Karpas-422 (cell line): ENCODE measurements around the gene PTGDR2. TPM values are rescaled to one million over a fixed set of nuclear protein-coding genes. Genes with fewer than 3 reads are reported as not detected.
"Not testable (repeated sequence)": the region's sequence is repeated elsewhere in the genome, so short reads cannot be mapped to it uniquely, and the experiment has no call there.

ENCODE experiments used
- DNase-seq: peaks from one replicate; pipeline ENCODE4 v3.0.0-alpha.2; 2015
- H2AFZ ChIP-seq: fragments of 200-600 bp; sonication (generic); 2 replicates; pipeline ENCODE4 v1.6.1; 2014; ENCODE audit warnings: antibody characterized with exemption, low read length, mixed read lengths
- H3K27ac ChIP-seq: fragments of 200-600 bp; sonication (generic); 2 replicates; pipeline ENCODE4 v1.5.1; 2014; ENCODE audit warnings: mild to moderate bottlenecking, low read length, moderate library complexity
- H3K27me3 ChIP-seq: fragments of 200-600 bp; sonication (generic); 2 replicates; pipeline ENCODE4 v1.6.1; 2014; ENCODE audit warnings: low read length, mixed read lengths
- H3K36me3 ChIP-seq: fragments of 200-600 bp; sonication (generic); 2 replicates; pipeline ENCODE4 v1.6.1; 2014; ENCODE audit warnings: low read length, mixed read lengths; ENCODE audit not compliant: insufficient read depth
- H3K4me1 ChIP-seq: fragments of 200-600 bp; sonication (generic); 2 replicates; pipeline ENCODE4 v1.6.1; 2014; ENCODE audit warnings: mild to moderate bottlenecking, low read length, mixed read lengths
- H3K4me2 ChIP-seq: fragments of 200-600 bp; sonication (generic); 2 replicates; pipeline ENCODE4 v1.6.1; 2014; ENCODE audit warnings: low read length, low read depth, mild to moderate bottlenecking; ENCODE audit not compliant: poor library complexity, severe bottlenecking
- H3K4me3 ChIP-seq: fragments of 200-600 bp; sonication (generic); 2 replicates; pipeline ENCODE4 v1.5.1; 2014; ENCODE audit warnings: mild to moderate bottlenecking, antibody characterized with exemption, low read length, mixed read lengths
- H3K79me2 ChIP-seq: fragments of 200-600 bp; sonication (generic); 2 replicates; pipeline ENCODE4 v1.6.1; 2014; ENCODE audit warnings: mild to moderate bottlenecking, low read length, mixed read lengths
- H3K9ac ChIP-seq: fragments of 200-600 bp; sonication (generic); 2 replicates; pipeline ENCODE4 v1.6.0; 2014; ENCODE audit warnings: low read length
- H3K9me2 ChIP-seq: fragments of 200-600 bp; sonication (generic), shearing (Covaris generic); replicated peaks from 2 replicates; pipeline ENCODE4 v1.6.0; 2014; ENCODE audit warnings: mild to moderate bottlenecking, low read length, moderate library complexity; ENCODE audit not compliant: insufficient read depth
- H3K9me3 ChIP-seq: fragments of 300-700, 200-600 bp; sonication (generic); 2 replicates; pipeline ENCODE4 v1.6.1; 2014; ENCODE audit warnings: low read length, mixed read lengths
- H4K20me1 ChIP-seq: fragments of 200-600 bp; sonication (generic); 2 replicates; pipeline ENCODE4 v1.6.1; 2014; ENCODE audit warnings: mild to moderate bottlenecking, antibody characterized with exemption, low read length, low read depth; ENCODE audit not compliant: insufficient read depth
- total RNA-seq: library from RNA; depleted of rRNA; stranded (reverse); fragments of >200 nt; shearing (Covaris generic); gene quantifications from 2 replicates; pipeline ENCODE4 v1.2.3, GENCODE V29; 2014; ENCODE audit warnings: low replicate concordance

Gene PTGDR2
- total RNA-seq, 1 experiment from 2014 or later, result not detected

GRCh38 chr11:60834742-60835533 lies 20.8 kb downstream of the PTGDR2 start:
- H3K4me2 ChIP-seq, result no peak overlapping the region
- no peak overlapping the region for H2AFZ ChIP-seq
- H3K79me2 ChIP-seq, result no peaks in the 10 kb centered on the region
- no peaks in the 10 kb centered on the region for H3K9me3 ChIP-seq
- no peak overlapping the region for H3K4me3 ChIP-seq
- H3K36me3 ChIP-seq, result no peaks in the 10 kb centered on the region
- peaks cover 17% of the 10 kb centered on the region for H3K4me1 ChIP-seq
- H3K9ac ChIP-seq, result no peak overlapping the region
- no peaks in the 10 kb centered on the region for H3K27me3 ChIP-seq
- no peak overlapping the region for H3K27ac ChIP-seq
- DNase-seq, result no peak
- no peaks in the 10 kb centered on the region for H3K9me2 ChIP-seq
- H4K20me1 ChIP-seq, result no peaks in the 10 kb centered on the region

GRCh38 chr11:60831501-60832079 lies 24.2 kb downstream of the PTGDR2 start:
- no peaks in the 10 kb centered on the region for H3K9me3 ChIP-seq
- no peaks in the 10 kb centered on the region for H4K20me1 ChIP-seq
- H3K27ac ChIP-seq, result no peak overlapping the region
- no peaks in the 10 kb centered on the region for H3K27me3 ChIP-seq
- H3K36me3 ChIP-seq, result no peaks in the 10 kb centered on the region
- H3K4me2 ChIP-seq, result no peak overlapping the region
- H2AFZ ChIP-seq, result no peak overlapping the region
- no peak for DNase-seq
- no peaks in the 10 kb centered on the region for H3K79me2 ChIP-seq
- H3K9me2 ChIP-seq, result no peaks in the 10 kb centered on the region
- peaks cover 17% of the 10 kb centered on the region for H3K4me1 ChIP-seq
- no peak overlapping the region for H3K4me3 ChIP-seq
- H3K9ac ChIP-seq, result no peak overlapping the region

DNA sequence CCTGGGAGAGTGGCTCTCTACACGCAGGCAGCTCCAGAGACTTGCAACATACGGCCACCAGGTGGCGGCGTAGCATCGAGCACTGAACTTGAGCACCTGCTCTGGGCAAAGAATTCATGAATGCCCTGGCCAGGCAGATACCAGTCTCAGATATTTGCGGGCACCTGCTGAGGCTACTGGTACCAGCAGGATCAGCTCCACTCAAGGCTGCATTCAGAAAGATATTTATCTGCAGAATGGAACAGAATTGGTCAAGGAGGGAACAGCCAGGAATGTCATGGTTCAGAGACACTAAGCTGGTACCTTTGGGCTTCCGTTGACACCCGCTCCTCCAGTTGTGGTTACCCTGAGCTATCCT lies 24.6 kb downstream of the PTGDR2 start:
- Histone ChIP-seq H3K9me3 (no peaks in the 10 kb centered on the region), H3K27me3 (no peaks in the 10 kb centered on the region), H3K9ac (no peak overlapping the region), H3K9me2 (no peaks in the 10 kb centered on the region), H4K20me1 (no peaks in the 10 kb centered on the region), H3K79me2 (no peaks in the 10 kb centered on the region), H3K27ac (no peak overlapping the region), H2AFZ (no peak overlapping the region), H3K4me2 (no peak overlapping the region), H3K4me3 (no peak overlapping the region), H3K36me3 (no peaks in the 10 kb centered on the region), H3K4me1 (peaks cover 17% of the 10 kb centered on the region)
- peak; percentile 92 for DNase-seq

DNA sequence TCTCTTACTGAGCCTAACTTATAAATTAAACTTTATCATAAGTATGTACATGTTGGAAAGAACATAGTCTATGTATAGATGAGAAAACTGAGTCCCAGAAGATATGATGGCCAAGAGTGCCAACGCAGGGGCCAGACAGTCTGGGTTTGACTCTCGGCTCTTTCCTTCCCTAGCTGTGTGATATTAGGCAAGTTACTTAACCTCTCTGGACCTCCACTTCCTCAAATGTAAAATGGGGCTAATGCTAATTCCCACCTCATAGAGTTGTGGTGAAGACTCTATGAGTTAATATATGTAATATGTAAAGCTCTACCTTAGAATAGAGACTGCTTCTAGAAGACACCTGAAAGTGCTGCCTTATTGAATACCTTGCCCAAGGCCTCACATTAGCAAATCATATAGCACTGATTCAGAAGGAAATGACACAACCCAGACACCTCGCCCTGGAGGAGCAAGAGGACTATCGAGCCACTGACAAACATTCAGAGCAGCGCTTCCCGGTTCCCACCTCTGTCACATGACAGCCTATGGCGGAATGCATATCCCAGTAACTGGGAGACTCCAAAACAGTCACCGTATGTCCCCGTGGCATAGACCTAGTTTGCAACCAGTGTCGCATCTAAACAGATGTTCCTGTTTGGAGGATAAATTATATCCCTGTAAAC lies 25.1 kb downstream of the PTGDR2 start:
- H2AFZ ChIP-seq, result no peak overlapping the region
- no peaks in the 10 kb centered on the region for H4K20me1 ChIP-seq
- H3K27ac ChIP-seq, result no peak overlapping the region
- DNase-seq, result no peak
- H3K79me2 ChIP-seq, result no peaks in the 10 kb centered on the region
- H3K36me3 ChIP-seq, result no peaks in the 10 kb centered on the region
- H3K27me3 ChIP-seq, result no peaks in the 10 kb centered on the region
- peaks cover 17% of the 10 kb centered on the region for H3K4me1 ChIP-seq
- H3K9me2 ChIP-seq, result no peaks in the 10 kb centered on the region
- no peak overlapping the region for H3K4me3 ChIP-seq
- no peak overlapping the region for H3K9ac ChIP-seq
- H3K9me3 ChIP-seq, result no peaks in the 10 kb centered on the region
- no peak overlapping the region for H3K4me2 ChIP-seq

DNA sequence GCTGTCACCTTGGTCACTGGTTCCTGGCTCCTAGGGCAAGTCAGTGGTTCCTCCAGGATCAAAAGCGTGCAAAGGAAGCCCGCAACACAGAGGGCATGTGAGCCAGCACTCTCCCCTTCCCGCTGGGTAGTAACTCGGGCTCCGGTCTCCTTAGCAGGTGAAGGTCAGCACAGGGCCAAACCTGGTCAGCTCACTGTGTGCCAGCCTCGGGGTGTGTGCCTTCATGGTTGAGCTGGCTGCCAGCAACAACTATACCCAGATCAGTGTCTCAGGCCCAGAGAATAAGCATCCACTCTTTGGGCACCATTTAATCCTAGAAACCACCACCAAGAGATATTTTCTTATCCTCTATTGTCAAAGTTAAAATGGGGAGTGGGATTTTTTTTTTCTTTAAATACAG lies 30.0 kb downstream of the PTGDR2 start:
- no peak overlapping the region for H2AFZ ChIP-seq
- H3K9ac ChIP-seq, result no peak overlapping the region
- H3K79me2 ChIP-seq, result no peaks in the 10 kb centered on the region
- no peak overlapping the region for H3K4me3 ChIP-seq
- H3K36me3 ChIP-seq, result no peaks in the 10 kb centered on the region
- H3K4me2 ChIP-seq, result no peak overlapping the region
- no peaks in the 10 kb centered on the region for H4K20me1 ChIP-seq
- no peaks in the 10 kb centered on the region for H3K9me3 ChIP-seq
- no peaks in the 10 kb centered on the region for H3K9me2 ChIP-seq
- H3K27ac ChIP-seq, result no peak overlapping the region
- no peaks in the 10 kb centered on the region for H3K27me3 ChIP-seq
- peaks cover 32% of the 10 kb centered on the region for H3K4me1 ChIP-seq
- no peak for DNase-seq

DNA sequence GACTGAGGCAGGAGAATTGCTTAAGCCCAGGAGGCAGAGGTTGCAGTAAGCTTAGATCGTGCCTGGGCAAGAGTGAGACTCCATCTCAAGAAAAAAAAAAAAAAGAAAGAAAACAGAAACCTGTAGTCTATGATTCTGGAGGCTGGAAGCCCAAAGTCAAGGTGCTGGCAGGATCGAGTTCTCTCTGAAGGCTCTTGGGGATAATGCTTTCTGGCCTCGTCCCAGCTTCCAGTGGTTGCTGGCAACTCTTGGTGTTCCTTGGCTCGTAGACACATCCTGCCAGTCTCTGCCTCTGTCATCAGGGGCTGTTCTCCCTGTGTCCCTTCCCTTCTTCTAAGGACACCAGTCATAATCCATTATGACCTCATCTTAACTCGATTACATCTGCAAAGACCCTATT lies 30.6 kb downstream of the PTGDR2 start:
- Histone ChIP-seq H3K4me3 (no peak overlapping the region), H4K20me1 (no peaks in the 10 kb centered on the region), H3K36me3 (no peaks in the 10 kb centered on the region), H3K4me1 (peaks cover 30% of the 10 kb centered on the region), H3K9ac (no peak overlapping the region), H3K9me2 (no peaks in the 10 kb centered on the region), H3K9me3 (no peaks in the 10 kb centered on the region), H3K27me3 (no peaks in the 10 kb centered on the region), H3K4me2 (no peak overlapping the region), H3K79me2 (no peaks in the 10 kb centered on the region), H3K27ac (no peak overlapping the region), H2AFZ (no peak overlapping the region)
- no peak for DNase-seq

GRCh38 chr11:60823745-60824306 lies 31.9 kb downstream of the PTGDR2 start:
- H3K9me3 ChIP-seq, H3K79me2 ChIP-seq, DNase-seq, H4K20me1 ChIP-seq, H3K36me3 ChIP-seq, H3K27me3 ChIP-seq, H3K9me2 ChIP-seq, H2AFZ ChIP-seq, H3K4me3 ChIP-seq, H3K27ac ChIP-seq, H3K9ac ChIP-seq: not testable (repeated sequence)
- Histone ChIP-seq H3K4me1 (peaks cover 30% of the 10 kb centered on the region), H3K4me2 (peak overlapping the region; percentile 37)
